ENCODE measurements around the gene HIRA. TPM values are rescaled to one million over a fixed set of nuclear protein-coding genes. Genes with fewer than 3 reads are reported as not detected.

HIRA gene
- total RNA-seq, 3 donors from 2014 or later, result 13.5 to 22.9 (median 18.4) TPM

DNA sequence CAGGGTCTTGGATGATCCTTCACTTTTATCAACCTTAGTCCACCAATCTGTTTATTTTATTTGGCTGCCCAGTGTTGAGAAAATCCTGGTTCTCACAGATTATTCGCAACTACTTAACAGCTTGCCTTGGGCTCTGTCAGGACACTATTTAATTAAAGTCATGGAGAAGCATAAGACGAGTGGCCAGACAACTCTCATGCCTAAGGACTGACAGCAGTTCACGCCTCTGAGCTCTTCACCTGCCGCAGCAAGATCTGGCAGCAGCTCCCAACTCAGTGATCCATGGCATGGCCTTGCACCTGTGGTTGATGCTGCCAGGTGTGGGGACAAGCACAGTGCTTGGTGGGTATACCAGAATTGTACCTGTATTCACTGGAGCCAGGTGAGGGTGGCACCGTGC lies 37.8 kb downstream of the HIRA start:
- Histone ChIP-seq H3K4me3 (no peak overlapping the region), H3K27ac (no peak overlapping the region), H3K27me3 (no peaks in the 10 kb centered on the region), H3K9me3 (no peaks in the 10 kb centered on the region), H3K4me1 (no peaks in the 10 kb centered on the region), H3K36me3 (no peaks in the 10 kb centered on the region)
- TF ChIP-seq POLR2AphosphoS5 (IDR thresholded peaks at IDR 0.05) (no peak), POLR2A (IDR thresholded peaks at IDR 0.05) (no peak)
- TF ChIP-seq, protein P1, sequence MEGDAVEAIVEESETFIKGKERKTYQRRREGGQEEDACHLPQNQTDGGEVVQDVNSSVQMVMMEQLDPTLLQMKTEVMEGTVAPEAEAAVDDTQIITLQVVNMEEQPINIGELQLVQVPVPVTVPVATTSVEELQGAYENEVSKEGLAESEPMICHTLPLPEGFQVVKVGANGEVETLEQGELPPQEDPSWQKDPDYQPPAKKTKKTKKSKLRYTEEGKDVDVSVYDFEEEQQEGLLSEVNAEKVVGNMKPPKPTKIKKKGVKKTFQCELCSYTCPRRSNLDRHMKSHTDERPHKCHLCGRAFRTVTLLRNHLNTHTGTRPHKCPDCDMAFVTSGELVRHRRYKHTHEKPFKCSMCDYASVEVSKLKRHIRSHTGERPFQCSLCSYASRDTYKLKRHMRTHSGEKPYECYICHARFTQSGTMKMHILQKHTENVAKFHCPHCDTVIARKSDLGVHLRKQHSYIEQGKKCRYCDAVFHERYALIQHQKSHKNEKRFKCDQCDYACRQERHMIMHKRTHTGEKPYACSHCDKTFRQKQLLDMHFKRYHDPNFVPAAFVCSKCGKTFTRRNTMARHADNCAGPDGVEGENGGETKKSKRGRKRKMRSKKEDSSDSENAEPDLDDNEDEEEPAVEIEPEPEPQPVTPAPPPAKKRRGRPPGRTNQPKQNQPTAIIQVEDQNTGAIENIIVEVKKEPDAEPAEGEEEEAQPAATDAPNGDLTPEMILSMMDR (IDR thresholded peaks at IDR 0.05), result no peak
- no peak for DNase-seq (ENCODE audit: low spot score in 2 of 2)
- intact Hi-C loops (cut with DNase I; ENCODE audit: low total_unique reads), result no loop called here

DNA sequence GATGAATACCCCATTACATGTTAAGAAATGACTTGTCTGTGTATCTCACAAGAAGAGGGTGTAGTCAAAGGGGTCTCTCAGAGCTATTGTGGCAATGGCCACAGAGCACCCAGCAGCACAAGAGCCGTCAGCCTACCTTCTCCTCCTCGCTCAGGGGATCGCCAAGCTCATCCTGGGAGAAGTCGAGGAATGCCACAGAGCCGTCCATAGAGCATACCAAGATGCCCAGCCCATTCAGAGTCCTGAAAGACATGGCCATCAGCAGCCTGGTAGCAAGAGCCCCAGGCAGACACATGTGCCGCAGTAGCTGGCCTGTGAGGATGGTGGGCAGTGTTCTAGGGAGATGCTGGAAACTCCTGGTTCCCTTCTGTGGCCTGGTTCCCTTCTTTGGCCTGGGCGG lies 44.0 kb downstream of the HIRA start:
- Histone ChIP-seq H3K9me3 (no peaks in the 10 kb centered on the region), H3K27ac (no peak overlapping the region), H3K4me3 (no peak overlapping the region), H3K27me3 (no peaks in the 10 kb centered on the region), H3K36me3 (peaks cover 17% of the 10 kb centered on the region), H3K4me1 (no peaks in the 10 kb centered on the region)
- DNase-seq (ENCODE audit: low spot score in 2 of 2), result no peak
- intact Hi-C loops (cut with DNase I; ENCODE audit: low total_unique reads), result no loop called here
- TF ChIP-seq POLR2A (IDR thresholded peaks at IDR 0.05) (no peak), POLR2AphosphoS5 (IDR thresholded peaks at IDR 0.05) (no peak)
- TF ChIP-seq, protein P1 (IDR thresholded peaks at IDR 0.05), result no peak

DNA sequence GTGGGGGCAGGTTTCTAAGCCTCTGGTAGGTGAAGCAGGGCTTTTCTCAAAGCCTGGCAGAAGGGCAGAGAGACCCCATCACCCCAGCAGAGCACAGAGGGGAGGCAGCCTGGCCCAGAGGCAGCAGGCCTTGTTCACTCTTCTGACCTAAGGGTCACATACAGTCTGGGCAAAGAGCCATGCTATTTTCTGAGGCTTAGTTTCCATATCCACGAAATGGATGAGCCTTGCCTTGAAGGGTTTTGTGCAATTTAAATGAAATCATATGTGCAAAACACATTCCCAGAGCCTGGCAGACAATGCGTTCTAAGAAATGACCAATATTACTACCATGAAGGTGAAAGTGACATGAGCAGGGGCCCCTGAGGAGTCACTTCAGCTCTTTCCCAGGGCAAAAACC lies 44.5 kb downstream of the HIRA start:
- Histone ChIP-seq H3K27me3 (no peaks in the 10 kb centered on the region), H3K4me3 (no peak overlapping the region), H3K36me3 (peaks cover 17% of the 10 kb centered on the region), H3K27ac (no peak overlapping the region), H3K9me3 (no peaks in the 10 kb centered on the region), H3K4me1 (no peaks in the 10 kb centered on the region)
- TF ChIP-seq POLR2AphosphoS5 (IDR thresholded peaks at IDR 0.05), result no peak
- TF ChIP-seq POLR2A (IDR thresholded peaks at IDR 0.05), result no peak
- TF ChIP-seq, protein P1 (IDR thresholded peaks at IDR 0.05), result no peak
- no peak for DNase-seq (ENCODE audit: low spot score in 2 of 2)
- intact Hi-C loops (cut with DNase I; ENCODE audit: low total_unique reads), result no loop called here

DNA sequence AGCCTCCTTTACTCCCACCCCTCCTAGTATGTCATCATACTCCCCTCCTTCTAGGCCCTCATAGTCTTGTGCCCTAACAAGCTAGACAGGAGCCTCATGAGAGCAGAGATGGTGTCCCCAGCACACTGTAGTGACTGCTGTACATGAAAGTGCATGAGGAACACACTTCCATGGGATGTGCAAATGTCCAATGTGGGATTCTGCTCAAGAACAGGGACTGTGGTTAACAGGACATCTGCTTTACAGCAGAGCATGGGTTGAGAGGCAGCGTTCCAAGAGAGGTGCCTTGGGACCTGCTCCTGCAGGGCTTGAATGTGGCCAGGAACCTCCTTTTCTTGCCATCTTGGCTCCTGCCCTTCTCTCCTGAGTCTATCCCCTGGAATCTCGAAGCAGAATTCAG lies 45.3 kb downstream of the HIRA start:
- intact Hi-C loops (cut with DNase I; ENCODE audit: low total_unique reads), result no loop called here
- Histone ChIP-seq H3K27ac (no peak overlapping the region), H3K27me3 (no peaks in the 10 kb centered on the region), H3K9me3 (no peaks in the 10 kb centered on the region), H3K36me3 (peaks cover 17% of the 10 kb centered on the region), H3K4me1 (no peaks in the 10 kb centered on the region), H3K4me3 (no peak overlapping the region)
- DNase-seq (ENCODE audit: low spot score in 2 of 2), result no peak
- TF ChIP-seq POLR2A (IDR thresholded peaks at IDR 0.05) (no peak), POLR2AphosphoS5 (IDR thresholded peaks at IDR 0.05) (no peak)
- TF ChIP-seq, protein P1 (IDR thresholded peaks at IDR 0.05), result no peak

DNA sequence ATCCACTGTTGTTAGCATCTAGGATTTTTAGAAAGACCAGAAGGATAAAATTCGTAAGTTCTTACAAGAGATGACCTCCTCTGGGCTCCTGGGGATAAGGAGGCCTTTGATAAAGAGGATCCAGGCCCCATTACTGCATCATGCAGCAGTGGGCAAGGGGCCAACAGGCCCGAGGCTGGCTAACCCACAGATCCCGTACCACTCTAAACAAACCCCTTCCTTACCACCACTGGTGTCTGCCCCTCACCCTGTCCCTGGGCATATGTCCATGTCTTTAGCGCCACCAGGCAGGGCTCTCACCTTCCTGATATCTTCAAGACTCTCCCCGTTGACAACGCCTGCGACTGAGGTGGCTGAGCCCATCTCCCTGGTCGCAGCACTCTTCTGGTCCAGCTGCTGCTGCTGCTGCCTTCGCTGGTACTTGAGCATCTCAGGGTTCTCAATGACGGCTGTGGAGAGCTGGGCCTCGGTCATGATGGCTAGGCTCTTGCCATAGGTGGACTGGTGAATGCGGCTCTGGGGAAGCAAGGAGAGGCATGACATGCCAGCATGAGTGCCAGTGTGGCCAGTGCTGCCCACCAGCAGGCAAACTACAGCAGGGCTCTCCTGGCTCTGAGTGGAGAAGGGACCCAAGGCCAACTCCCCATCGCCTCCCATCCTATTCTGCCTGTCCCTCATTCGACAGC lies 46.2 kb downstream of the HIRA start:
- peaks cover 17% of the 10 kb centered on the region for H3K36me3 ChIP-seq
- DNase-seq (ENCODE audit: low spot score in 2 of 2), result no peak

More for the DNA sequence above, 46.2 kb downstream of the HIRA start:
- Histone ChIP-seq H3K4me3 (no peak overlapping the region), H3K27me3 (no peaks in the 10 kb centered on the region), H3K27ac (no peak overlapping the region), H3K4me1 (no peaks in the 10 kb centered on the region), H3K9me3 (no peaks in the 10 kb centered on the region)
- TF ChIP-seq POLR2A (IDR thresholded peaks at IDR 0.05) (no peak), POLR2AphosphoS5 (IDR thresholded peaks at IDR 0.05) (no peak)
- TF ChIP-seq, protein P1 (IDR thresholded peaks at IDR 0.05), result no peak
- intact Hi-C loops (cut with DNase I; ENCODE audit: low total_unique reads), result no loop called here
